HG03139 (cell line): ENCODE results near the gene TAAR8.
"Not testable (repeated sequence)": the region's sequence is repeated elsewhere in the genome, so short reads cannot be mapped to it uniquely, and the experiment has no call there.

ENCODE experiments used
- ATAC-seq: cut with Tn5 transposase; IDR thresholded peaks from one replicate; pipeline ENCODE4 v1.9.1; 2021; ENCODE audit not compliant: unreplicated experiment

The TAAR8 gene, protein sequence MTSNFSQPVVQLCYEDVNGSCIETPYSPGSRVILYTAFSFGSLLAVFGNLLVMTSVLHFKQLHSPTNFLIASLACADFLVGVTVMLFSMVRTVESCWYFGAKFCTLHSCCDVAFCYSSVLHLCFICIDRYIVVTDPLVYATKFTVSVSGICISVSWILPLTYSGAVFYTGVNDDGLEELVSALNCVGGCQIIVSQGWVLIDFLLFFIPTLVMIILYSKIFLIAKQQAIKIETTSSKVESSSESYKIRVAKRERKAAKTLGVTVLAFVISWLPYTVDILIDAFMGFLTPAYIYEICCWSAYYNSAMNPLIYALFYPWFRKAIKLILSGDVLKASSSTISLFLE

DNA sequence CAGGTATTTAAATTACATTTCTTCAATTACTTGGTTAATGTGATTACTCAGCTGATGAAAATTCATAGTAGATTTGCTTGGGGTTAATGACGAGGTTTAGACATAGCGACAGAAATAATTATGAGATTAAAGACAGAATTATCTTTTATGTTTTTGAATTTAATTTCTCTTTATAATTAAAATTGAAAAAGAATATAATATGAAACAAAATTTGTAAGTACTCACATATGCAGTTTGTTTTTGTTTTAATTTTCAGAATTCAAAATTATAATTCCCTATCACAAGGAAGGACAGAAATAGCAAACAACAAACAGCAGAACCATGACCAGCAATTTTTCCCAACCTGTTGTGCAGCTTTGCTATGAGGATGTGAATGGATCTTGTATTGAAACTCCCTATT is at the start of gene TAAR8:
Gene TAAR8 (plus strand): TSS at position 301 of the 400 bp plus-strand sequence. CDS start 21 bp downstream, at position 322.
- ATAC-seq, result no peak

DNA sequence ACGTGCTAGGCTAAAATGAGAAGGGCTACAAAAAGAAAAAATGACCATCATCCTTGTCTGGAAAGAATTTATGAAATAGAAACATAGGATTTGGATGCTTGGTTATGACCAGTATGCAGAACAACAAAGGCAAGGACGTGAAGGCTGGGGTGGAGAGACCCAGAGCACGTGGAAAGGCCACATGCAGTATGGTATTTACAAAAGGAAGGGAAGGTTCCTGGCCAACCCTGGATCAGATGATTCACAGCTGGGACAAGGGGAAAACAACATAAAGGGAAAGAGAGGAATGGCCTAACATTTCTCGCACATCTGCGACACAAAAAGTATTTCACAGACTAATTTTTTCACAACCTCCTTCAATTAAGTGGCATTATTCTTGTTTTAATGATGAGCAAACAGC is 47.7 kb upstream of the TAAR8 start:
- no peak for ATAC-seq

DNA sequence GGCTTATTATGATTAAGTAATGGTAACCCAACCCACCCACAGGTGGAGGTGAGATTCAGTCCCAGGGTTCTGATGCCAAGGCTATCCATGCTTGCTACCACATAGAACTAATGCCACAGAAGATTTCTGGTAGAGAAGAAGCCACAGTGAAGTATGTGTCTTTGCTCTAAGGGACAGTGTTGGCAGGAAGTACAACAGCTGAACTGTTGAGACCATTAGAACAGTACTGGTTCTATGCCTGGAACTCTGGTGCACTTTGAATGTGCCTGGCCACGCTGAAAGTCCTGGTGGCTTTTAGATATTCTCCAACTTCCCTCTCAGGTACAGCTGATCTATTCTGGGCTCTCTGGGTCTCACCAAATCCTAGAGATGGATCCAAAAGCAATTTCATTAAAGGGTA is 47.3 kb upstream of the TAAR8 start:
- ATAC-seq, result no peak

DNA sequence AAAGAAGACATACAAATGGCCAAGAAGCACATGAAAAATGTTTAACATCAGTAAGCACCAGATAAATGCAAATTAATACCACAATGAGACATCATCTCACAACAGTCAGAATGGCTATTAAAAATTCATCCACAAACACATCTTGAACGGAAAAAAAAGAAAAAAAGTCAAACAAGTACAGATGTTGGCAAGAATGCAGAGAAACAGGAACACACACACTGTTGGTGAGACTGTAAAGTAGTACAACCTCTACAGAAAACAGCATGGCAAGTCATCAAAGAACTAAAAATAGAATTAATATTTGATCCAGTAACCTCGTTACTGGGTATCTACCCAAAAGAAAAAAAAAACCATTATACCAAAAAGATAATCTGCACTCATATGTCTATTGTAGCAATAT is 46.0 kb upstream of the TAAR8 start:
- no peak for ATAC-seq

DNA sequence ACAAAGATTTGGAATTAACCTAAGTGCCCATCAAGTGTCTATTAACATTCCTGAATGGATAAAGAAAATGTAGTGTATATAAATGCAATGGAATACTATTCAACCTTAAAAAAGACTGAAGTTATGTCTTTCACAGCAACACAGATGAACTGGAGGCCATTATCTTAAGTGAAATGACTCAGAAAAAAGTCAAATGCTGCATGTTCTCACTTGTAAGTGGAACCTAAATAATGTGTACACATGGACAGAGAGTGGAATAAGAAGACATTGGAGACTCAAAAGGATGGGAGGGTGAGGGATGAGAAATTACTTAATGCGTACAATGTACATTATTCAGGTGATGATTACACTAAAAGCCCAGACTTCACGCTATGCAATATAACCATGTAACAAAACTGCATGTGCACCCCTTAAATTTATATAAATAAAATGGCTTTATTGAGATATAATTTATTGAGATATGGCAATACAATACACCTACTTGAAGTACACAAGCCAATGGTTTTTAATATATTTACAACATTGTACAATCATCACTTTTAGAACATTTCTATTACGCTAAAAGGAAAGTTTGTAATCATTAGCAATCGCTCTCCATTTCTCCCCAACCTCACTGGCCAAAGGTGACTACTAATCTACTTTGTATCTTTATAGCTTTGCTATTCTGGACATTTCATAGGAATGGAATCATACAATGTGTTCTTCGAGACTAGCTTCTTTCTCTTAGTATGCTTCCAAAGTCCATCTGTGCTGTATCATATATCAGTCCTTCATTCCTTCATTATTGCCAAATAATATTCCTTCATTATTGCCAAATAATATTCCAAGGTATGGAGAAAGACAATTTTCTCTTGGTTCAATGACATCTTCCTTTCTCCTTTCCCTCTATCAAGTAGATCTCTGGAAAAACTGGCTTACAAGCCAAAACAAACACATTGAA is 45.3 kb upstream of the TAAR8 start:
- no peak for ATAC-seq

DNA sequence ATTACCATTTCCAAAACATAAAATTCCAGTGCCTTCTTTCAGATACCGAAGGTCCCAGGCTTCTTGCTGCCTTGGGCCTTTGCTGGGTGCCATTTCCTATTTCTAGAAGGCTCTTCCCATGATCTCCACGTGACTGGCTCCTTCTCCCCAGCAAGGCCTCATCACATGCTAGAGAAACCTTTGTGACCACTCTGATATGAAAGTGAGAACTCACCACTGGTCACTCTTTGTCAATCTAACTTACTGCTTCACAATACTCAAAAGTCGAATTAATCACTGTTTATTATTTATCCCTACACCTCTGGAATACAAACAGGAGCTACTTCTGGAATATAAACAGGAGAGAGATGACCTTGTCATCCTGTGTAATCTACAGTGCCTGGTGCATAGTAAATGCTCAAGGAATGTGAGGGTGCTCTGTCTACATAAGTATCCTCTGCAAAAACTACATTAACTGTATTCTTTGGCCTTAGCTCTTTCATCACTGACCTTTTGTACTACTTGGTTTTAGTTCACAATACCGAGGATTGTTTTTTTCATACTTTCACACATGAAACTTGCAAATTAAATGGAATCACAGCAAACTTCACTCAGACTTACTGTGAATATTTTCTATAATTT is 41.2 kb upstream of the TAAR8 start:
- ATAC-seq, result no peak

DNA sequence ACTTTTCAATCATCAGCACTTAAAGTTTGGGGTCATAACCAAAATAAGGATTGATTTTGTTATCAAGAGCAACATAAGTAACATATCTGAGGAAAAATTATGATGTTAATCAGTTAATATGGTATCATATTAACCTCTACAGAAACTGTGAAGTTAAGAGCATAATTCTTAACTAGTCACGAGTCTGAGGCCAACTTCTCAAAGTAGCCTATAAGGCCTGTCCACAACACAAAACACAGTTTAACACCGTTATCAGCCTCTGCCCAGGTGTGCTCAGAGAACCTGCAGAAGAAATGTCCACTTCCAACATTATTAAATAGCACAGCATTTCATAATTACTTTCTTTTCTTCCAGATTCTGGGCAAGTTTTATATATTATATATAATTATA is 40.6 kb upstream of the TAAR8 start:
- no peak for ATAC-seq

DNA sequence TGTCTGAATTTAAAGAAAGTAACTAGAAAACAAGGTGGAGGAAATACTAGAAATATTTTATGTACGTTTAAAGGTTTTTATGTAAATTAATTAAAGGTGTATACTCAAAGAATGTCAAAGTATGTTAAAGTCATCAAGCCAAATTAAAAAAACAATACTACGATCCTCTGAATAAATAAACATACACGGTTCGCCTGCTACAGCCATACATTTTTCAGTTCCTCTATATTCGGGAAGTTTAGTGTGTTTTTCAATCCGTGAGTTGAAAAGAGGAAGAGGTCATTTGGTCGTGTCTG is 40.2 kb upstream of the TAAR8 start:
- ATAC-seq, result no peak

DNA sequence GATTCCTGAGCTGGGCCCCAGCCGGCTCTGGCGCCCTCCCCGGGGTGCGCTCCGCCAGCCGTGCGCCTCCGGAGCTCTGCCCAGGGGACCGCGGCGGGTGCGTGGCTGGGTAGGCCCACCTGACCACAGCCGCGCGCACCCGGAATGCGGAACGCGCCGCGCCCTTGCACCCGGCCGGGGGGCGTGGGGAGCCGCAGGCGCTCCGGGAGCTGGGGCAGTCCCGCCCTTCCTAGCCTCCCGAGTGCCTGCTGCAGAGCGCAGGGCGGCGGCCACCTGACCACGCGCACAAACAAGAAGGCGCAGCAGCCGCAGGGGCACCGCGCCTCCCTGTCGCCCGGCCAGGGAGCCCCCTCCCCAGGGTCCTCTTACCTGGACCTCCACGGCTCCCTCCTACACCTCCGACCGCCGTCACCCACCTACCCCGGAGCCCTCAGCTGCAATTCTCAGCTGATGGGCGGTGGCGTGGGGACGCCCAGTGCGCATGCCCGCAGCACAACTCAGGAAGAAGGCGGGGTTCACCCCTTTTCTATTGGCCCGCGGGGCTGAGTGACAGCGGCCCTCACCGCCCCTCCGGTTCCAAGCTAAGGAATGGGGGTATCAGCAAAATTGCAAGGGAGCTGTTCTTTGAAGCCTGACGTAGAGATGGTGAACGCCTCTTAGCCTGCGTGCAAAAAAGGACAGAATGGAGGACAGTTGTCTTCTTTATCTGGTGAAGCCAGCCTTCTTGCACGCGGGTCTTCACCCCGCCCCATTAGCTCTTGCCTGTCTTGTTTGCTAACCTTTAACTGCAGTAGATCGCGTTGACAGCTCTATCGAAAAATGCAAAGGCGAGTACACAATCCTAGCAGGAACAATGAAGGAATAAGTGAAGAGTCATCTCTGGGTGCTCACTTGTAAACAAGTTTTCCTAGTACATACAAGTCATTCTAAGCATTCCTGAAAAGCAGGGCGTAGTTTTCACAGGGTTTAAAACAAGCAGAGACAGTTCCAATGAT is 39.5 kb upstream of the TAAR8 start, which contains the start of gene STX7:
Gene STX7 (minus strand): TSS at position 479 of the 995 bp plus-strand sequence. CDS start 9,586 bp downstream, outside the sequence.
- peak; percentile 83 for ATAC-seq

DNA sequence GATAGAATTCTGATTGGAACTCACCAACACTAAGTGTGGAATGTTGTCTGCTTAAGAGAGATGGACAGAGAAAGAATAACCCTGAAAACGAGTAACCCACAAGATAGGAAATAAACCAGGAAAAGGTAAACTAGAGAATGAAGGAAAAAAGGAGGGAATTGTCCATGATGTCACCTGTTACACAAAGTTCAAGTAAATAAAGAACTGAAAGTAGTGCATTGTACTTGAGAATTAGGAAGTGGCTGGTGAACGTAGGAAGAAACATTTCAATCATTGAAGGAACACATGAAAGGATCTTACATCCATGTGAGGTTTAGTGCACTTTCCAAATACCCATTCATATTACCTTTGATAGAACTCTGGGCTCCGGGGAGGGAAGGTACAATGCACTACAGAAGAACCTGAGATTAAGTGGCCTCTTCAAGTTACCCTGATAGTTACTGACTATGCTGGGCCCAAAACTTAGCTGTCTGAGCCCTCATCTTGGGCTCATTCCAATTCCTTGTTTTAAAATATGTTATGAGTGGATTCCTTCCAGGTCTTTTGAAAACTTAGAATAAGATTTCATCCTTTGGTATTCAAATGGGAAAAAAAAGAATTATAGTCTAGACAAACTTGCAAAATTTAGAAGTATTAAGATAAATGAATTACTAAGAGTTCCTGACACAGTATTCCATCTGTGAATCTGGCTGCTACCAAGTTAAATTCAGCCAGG is 38.5 kb upstream of the TAAR8 start:
- ATAC-seq, result no peak

DNA sequence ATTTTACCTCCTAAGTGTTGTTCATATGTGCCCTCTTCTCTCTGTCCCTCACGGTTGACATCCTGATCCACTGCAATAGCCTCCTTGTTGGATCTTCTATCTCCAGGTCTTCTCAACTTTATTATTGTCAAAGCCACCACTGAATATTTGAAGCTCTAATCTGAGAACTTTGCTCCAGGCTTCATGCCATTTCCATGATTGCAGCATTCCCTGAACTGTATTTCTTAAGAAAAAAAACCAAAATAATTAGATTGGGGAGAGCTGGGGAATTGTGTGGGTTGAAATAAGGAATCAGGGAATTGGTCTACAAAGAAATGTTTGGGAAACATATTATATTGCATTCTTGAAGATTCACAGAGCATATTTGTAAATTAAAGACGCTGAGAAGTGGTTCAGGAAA is 37.1 kb upstream of the TAAR8 start:
- ATAC-seq, result no peak

DNA sequence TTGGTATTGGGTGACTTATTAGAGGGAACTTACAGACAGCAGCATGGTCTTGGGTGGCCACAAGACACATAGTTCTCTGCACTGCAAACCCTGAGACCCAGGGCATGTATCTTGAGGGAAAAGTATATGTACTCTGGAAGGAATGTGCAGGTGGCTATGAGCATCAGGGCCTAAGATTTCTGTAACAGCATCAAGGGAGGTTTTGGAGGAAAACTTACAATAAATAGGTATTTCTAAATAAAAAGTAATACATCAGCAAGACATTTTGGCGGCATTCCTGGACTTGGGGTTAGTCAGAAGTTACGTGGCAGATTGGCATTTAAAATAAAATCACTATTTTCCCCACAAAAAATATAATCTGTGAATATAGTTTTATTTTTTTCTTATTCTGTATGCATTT is 31.5 kb upstream of the TAAR8 start:
- ATAC-seq, result no peak

DNA sequence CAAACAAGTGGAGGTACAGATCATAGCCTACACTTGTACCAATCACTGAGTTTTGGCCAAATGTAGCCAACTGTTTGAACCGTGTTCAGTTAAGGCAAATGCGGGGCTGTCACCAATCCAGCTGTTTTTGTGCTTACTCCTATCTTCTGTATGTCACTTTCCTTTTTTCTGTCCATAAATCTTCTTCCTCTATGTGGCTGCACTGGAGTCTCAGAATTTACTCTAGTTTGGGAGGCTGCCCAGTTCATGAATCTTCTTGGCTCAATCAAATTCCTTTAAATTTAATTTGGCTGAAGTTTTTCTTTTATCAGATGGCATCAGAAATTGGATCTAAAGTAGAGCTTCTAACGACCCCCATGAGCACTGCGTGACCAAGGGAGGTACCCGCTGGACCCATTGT is 27.8 kb upstream of the TAAR8 start:
- ATAC-seq, result no peak

DNA sequence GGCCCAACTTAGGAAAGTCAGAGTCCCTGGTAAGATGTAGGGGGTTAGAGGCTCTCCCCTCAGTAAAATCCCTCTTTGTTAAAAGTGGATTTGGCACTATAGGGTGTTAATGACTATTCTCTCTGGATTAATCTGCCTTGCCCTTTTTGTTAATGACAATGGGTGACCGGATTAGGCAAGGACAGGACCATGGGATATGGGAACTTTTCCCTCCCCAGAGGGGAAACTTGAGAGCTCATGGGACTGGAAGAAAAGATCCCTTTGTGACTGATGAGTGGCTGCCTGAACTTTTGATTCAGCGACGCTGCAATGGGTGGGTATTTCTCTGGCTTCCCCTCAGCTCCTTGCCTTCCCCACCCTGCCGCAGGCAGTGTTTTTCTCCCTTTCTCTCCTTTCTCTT is 26.6 kb upstream of the TAAR8 start:
- ATAC-seq, result no peak

DNA sequence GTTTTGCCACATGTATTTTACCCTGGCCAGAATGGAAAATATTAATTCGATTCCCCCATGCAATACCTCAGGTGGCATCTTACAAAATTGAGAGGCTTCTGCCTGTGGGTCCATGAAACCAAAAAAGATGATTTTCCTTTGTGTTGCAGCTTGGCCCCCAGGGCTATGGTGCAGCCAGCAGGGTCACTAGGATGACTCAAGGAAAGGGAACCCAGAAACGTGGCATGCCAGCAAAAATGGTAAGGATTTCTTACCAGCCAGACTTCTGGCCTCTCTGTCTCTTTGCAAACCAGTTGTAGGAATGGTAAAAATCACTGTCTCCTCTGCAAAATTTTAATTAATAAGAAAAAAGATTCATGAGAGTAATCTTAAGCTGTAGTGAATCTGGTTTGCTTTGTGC is 26.0 kb upstream of the TAAR8 start:
- no peak for ATAC-seq

DNA sequence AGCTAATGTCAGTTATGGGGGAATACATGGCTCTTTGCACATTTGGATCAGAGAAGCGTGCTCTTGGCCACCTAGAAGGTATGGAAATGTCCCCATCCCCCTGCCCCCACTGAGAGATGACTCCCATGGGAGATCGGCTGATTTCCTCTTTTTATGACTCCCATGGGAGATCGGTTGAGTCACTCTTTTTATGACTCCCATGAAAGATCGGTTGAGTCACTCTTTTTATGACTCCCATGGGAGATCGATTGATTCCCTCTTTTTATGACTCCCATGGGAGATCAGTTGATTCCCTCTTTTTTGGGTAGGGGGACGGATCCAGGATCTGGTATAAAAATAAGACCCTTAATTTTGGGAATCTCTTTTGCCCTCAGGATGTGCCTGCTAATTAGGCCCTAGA is 24.7 kb upstream of the TAAR8 start:
- ATAC-seq, result no peak

DNA sequence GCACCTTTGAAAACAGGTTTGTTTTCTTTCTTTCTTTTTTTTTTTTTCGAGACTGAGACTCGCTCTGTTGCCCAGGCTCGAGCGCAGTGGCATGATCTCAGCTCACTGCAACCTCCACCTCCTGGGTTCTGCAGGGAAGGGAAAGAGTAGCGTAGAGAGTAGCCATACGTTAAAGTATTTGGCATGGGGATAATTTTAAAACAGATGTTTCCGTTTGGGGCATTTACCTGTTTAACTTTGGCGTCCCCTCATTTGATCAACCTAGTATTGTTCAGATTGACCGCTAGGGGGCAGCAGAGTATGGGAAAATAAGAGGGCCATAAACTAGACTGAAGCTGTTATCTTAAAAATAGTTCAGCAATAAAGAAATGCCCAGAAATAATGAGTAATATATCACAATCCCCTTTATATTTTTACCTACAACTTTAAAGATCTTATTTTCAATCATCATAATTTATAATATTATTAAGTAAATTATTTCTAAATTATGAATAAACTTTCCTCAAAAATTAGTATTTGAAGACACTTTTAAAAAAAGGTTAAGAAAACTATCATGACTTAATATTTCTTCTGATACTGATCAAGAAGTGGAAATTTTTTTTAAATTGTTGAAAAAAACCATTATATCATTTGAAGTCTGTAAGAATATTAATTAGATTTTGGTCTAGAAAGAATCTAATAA is 22.0 kb upstream of the TAAR8 start:
- ATAC-seq, result peak; percentile 95

DNA sequence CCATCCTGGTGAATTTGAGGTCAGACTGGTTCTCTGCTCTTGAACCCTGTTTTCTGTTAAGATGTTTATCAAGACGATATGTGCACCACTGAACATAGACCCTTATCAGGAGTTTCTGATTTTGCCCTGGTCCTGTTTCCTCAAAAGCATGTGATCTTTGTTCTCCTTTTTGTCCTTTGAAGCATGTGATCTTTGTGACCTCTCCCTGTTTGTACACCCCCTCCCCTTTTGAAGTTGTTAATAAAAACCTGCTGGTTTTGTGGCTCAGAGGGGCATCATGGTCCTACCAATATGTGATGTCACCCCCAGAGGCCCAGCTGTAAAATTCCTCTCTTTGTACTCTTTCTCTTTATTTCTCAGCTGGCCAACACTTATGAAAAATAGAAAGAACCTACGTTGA is 17.9 kb upstream of the TAAR8 start:
- ATAC-seq, result not testable (repeated sequence)

DNA sequence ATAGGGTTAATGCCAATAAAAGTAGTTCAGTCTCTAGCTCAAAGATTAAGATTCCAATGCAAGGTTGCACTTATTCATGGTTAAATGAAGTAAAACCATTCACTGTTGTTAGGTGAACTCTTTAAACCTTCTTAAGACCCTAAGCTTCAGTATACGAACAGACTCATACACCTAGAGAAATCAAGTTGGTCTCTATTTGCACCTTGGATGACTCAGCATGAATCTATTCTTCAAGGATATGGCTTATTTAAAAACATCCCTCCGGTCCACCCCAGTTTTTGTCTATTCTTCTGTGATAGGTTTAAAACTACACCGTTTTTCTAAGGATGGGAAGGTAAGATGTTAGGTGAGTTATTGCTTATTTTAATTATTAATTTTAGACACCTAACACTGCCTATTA is 15.3 kb upstream of the TAAR8 start:
- no peak for ATAC-seq
